SK-N-SH treated with all-trans-retinoic acid at 6 μM for 48 hours (cell line): ENCODE results near the gene HPGD.

Source experiments
- ATAC-seq: fragments of 200-7000 bp; cut with Tn5 transposase; 3 replicates; pipeline ENCODE4 v1.9.1; 2020; ENCODE audit warnings: mild to moderate bottlenecking, moderate library complexity
- ARNTL ChIP-seq: fragments of 450-650 bp; formaldehyde crosslinking; IDR thresholded peaks from 2 replicates; pipeline ENCODE4 v1.5.0; 2020; ENCODE audit warnings: low read depth, mild to moderate bottlenecking, moderate library complexity, borderline replicate concordance
- BACH2 ChIP-seq: fragments of 250-450 bp; sonication (Bioruptor Pico); IDR thresholded peaks from 2 replicates; pipeline ENCODE4 v1.9.0; 2021; ENCODE audit warnings: mild to moderate bottlenecking, borderline replicate concordance
- CSDC2 ChIP-seq: fragments of 250-450 bp; sonication (Bioruptor Pico); IDR thresholded peaks from 2 replicates; pipeline ENCODE4 v1.5.0; 2020; ENCODE audit warnings: mild to moderate bottlenecking, moderate library complexity
- CSRNP3 ChIP-seq: fragments of 250-450 bp; sonication (Bioruptor Pico); IDR thresholded peaks from 2 replicates; pipeline ENCODE4 v1.5.1; 2021; ENCODE audit warnings: mild to moderate bottlenecking, moderate library complexity
- ESRRG ChIP-seq: fragments of 250-450 bp; sonication (Bioruptor Pico); IDR thresholded peaks from 2 replicates; pipeline ENCODE4 v1.6.1; 2021; ENCODE audit warnings: mild to moderate bottlenecking
- GLIS3 ChIP-seq: fragments of 250-450 bp; sonication (Bioruptor Pico); IDR thresholded peaks from 2 replicates; pipeline ENCODE4 v1.5.0; 2020; ENCODE audit warnings: mild to moderate bottlenecking, moderate library complexity
- ISL1 ChIP-seq: fragments of 250-450 bp; sonication (Bioruptor Pico); IDR thresholded peaks from 2 replicates; pipeline ENCODE4 v2.1.2; 2022; ENCODE audit warnings: mild to moderate bottlenecking, moderate library complexity
- OSR1 ChIP-seq: fragments of 250-450 bp; sonication (Bioruptor Pico); IDR thresholded peaks from 2 replicates; pipeline ENCODE4 v1.8.0; 2022; ENCODE audit warnings: moderate library complexity, mild to moderate bottlenecking, inconsistent platforms
- PATZ1 ChIP-seq: fragments of 250-450 bp; sonication (Bioruptor Pico); IDR thresholded peaks from 2 replicates; pipeline ENCODE4 v1.8.0; 2020; ENCODE audit warnings: mild to moderate bottlenecking, moderate library complexity, borderline replicate concordance
- POU6F1 ChIP-seq: fragments of 250-450 bp; sonication (Bioruptor Pico); IDR thresholded peaks from 2 replicates; pipeline ENCODE4 v1.8.0; 2021; ENCODE audit warnings: low read depth, mild to moderate bottlenecking, moderate library complexity, borderline replicate concordance
- PPARA ChIP-seq: fragments of 250-450 bp; sonication (Bioruptor Pico); IDR thresholded peaks from 2 replicates; pipeline ENCODE4 v1.5.0; 2020; ENCODE audit warnings: mild to moderate bottlenecking, borderline replicate concordance
- RARB ChIP-seq: fragments of 250-450 bp; sonication (Bioruptor Pico); IDR thresholded peaks from 2 replicates; pipeline ENCODE4 v1.8.0; 2021; ENCODE audit warnings: mild to moderate bottlenecking, moderate library complexity
- SNAI2 ChIP-seq: fragments of 250-450 bp; sonication (Bioruptor Pico); IDR thresholded peaks from 2 replicates; pipeline ENCODE4 v1.5.0; 2020; ENCODE audit warnings: mild to moderate bottlenecking, moderate library complexity
- TCF4 ChIP-seq: fragments of 250-450 bp; sonication (Bioruptor Pico); IDR thresholded peaks from 2 replicates; pipeline ENCODE4 v1.8.0; 2021; ENCODE audit warnings: mild to moderate bottlenecking, moderate library complexity, borderline replicate concordance
- TOX ChIP-seq: fragments of 250-450 bp; sonication (Bioruptor Pico); IDR thresholded peaks from 2 replicates; pipeline ENCODE4 v1.8.0; 2021; ENCODE audit warnings: mild to moderate bottlenecking, moderate library complexity, borderline replicate concordance
- TSHZ2 ChIP-seq: fragments of 250-450 bp; sonication (Bioruptor Pico); IDR thresholded peaks from 2 replicates; pipeline ENCODE4 v1.5.0; 2020; ENCODE audit warnings: mild to moderate bottlenecking, moderate library complexity
- ZC3H10 ChIP-seq: fragments of 250-450 bp; sonication (Bioruptor Pico); IDR thresholded peaks from 2 replicates; pipeline ENCODE4 v1.5.1; 2021; ENCODE audit warnings: mild to moderate bottlenecking, moderate library complexity
- ZFP3 ChIP-seq: fragments of 250-450 bp; sonication (Bioruptor Pico); IDR thresholded peaks from 2 replicates; pipeline ENCODE4 v1.5.0; 2020; ENCODE audit warnings: mild to moderate bottlenecking, moderate library complexity
- ZFP30 ChIP-seq: fragments of 450-650 bp; formaldehyde crosslinking; IDR thresholded peaks from 2 replicates; pipeline ENCODE4 v1.5.0; 2022; ENCODE audit warnings: mild to moderate bottlenecking, moderate library complexity
- ZNF565 ChIP-seq: fragments of 450-650 bp; formaldehyde crosslinking; conservative IDR thresholded peaks from 2 replicates; pipeline ENCODE4 v1.5.0; 2020; ENCODE audit warnings: low read depth, mild to moderate bottlenecking, moderate library complexity
- ZNF70 ChIP-seq: fragments of 450-650 bp; formaldehyde crosslinking; IDR thresholded peaks from 2 replicates; pipeline ENCODE4 v1.5.0; 2020; ENCODE audit warnings: mild to moderate bottlenecking, moderate library complexity
- ZNF8 ChIP-seq: fragments of 450-650 bp; formaldehyde crosslinking; IDR thresholded peaks from 2 replicates; pipeline ENCODE4 v1.5.0; 2020; ENCODE audit warnings: mild to moderate bottlenecking, moderate library complexity

HPGD gene

GRCh38 chr4:174523025-174523693 lies 871 bp upstream of the HPGD start:
- TF ChIP-seq ISL1 (CRISPR knock-in tag) (no peak), ESRRG (no peak), OSR1 (CRISPR knock-in tag) (no peak), ZFP30 (no peak), ZNF8 (no peak), TCF4 (CRISPR knock-in tag) (no peak), BACH2 (CRISPR knock-in tag) (no peak), PATZ1 (CRISPR knock-in tag) (no peak), CSDC2 (no peak), SNAI2 (CRISPR knock-in tag) (no peak), PPARA (no peak), RARB (CRISPR knock-in tag) (no peak), ZC3H10 (CRISPR knock-in tag) (no peak), ZNF565 (CRISPR knock-in tag) (no peak), ARNTL (CRISPR knock-in tag) (no peak), ZNF70 (CRISPR knock-in tag) (no peak), ZFP3 (CRISPR knock-in tag) (no peak), TSHZ2 (no peak)
- ATAC-seq = peak; percentile 44

- peak; percentile 41 for ATAC-seq
- TF ChIP-seq TOX (no peak), BACH2 (CRISPR knock-in tag) (no peak), TSHZ2 (no peak)
Observed at GRCh38 chr4:174521800-174522182, 497 bp downstream of the HPGD start.

GRCh38 chr4:174520660-174521059 lies 1.6 kb downstream of the HPGD start:
- no peak for ATAC-seq

More at GRCh38 chr4:174520660-174521059, 1.6 kb downstream of the HPGD start:
- no peak for TF ChIP-seq ZNF70 (CRISPR knock-in tag)
- TF ChIP-seq ZC3H10 (CRISPR knock-in tag) = no peak
- no peak for TF ChIP-seq ARNTL (CRISPR knock-in tag)
- no peak for TF ChIP-seq ZFP3 (CRISPR knock-in tag)
- TF ChIP-seq PATZ1 (CRISPR knock-in tag) = no peak
- TF ChIP-seq TOX = no peak
- TF ChIP-seq POU6F1 (CRISPR knock-in tag) = no peak
- no peak for TF ChIP-seq BACH2 (CRISPR knock-in tag)
- no peak for TF ChIP-seq CSRNP3 (CRISPR knock-in tag)
- TF ChIP-seq PPARA = no peak
- no peak for TF ChIP-seq GLIS3
- no peak for TF ChIP-seq SNAI2 (CRISPR knock-in tag)
- no peak for TF ChIP-seq ESRRG
- TF ChIP-seq ISL1 (CRISPR knock-in tag) = no peak
- TF ChIP-seq TCF4 (CRISPR knock-in tag) = no peak
- TF ChIP-seq OSR1 (CRISPR knock-in tag) = no peak
